Activated CD8-positive, alpha-beta memory T cell treated with anti-CD3 and anti-CD28 coated beads for 1 hour (primary cell): Measurements from ENCODE around the gene ZNRF2.

Experiments used
- DNase-seq, 2 donors: peaks; one replicate each; pipeline ENCODE4 v3.0.0-alpha.2; 2020; ENCODE audit warnings: low read depth in 1 of 2; ENCODE audit errors: extremely low read depth in 1 of 2

ZNRF2 gene

DNA sequence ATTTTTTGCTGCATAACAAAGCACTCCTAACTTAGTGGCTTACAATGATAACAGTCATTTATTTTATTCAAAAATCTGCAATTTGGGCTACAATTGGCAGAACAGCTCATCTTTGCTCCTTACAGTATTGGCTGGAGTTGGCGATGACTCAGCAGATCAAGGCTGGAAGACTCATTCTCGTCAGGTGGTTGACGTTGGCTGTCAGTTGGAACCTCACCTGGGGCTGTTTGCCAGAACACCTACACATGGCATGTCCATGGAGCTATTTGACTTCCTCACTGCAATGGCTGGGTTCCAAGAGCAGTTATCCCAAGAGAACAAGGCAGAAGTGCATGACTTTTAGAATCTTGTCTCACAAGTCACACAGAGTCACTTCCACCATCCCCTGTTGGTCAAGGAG lies 119.1 kb downstream of the ZNRF2 start:
- no peak for DNase-seq

DNA sequence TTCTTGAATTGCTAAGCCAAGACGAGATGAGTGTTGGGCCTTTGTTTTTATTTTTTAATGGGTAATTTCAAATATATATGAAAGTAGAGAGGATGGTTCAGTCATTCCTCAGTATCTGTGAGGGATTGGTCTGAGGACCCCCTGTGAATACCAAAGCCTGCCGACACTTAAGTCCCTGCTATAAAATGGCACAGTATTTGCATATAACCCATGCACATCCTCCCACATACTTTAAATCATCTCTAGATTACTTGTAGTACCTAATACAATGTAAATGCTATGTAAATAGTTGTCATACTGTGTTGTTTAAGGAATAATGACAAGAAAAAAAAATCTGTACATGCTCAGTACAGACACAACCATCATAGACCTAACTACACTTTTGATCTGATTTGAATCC lies 120.8 kb downstream of the ZNRF2 start:
- no peak for DNase-seq

DNA sequence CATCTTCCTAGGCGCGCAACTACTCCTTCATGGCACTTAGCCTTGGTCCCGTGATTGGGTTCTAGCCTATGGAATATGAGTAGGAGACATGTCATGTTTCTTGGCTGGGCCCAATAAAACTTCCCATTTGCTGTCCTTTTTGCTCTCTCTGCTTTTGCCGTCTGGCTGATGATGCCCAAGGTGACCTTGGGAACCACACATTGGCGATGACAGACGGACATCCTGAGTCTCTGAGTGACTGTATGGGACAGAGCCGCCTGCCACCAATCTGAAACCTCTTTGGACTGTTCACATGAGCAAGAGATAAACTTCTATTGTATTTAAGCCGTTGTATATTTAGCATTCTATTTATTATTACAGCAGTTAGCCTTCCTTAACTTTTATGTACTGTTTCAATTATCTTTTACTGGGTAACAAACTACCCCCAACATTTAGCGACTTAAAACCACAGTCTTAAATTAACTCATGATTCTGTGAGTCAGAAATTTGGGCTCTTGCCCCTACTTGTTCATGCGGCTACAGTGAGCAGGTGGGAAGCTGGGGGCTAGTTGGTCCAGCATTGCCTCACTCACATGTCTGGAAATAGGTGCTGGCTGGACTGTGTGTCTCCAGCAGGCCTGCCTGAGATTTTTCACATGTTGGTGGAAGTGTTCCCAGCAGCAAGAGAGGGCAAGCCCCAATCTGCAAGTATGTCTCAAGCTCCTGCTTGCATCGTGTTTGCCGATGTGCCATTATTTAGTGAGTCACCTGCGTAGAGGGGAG lies 122.4 kb downstream of the ZNRF2 start:
- DNase-seq, result no peak

DNA sequence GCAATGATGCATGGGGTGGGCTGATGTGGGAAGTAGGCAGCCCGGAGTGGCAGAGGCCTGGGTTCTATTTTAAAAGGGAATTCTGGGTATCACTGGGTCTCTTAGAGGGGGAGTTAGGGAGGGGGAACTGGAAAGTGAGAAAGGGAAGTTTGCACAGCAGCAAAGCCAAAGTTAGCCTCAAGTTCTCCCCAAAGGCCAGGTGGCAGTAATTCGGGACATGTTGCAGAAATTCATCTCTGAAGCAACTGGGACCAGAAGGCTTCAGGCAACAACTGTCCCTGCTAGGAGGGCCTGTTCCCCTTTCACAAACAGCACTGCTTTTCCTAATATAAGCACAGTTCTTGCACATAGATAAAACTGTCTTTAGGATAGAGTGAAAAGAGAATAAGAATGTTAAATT lies 126.8 kb downstream of the ZNRF2 start:
- no peak for DNase-seq

DNA sequence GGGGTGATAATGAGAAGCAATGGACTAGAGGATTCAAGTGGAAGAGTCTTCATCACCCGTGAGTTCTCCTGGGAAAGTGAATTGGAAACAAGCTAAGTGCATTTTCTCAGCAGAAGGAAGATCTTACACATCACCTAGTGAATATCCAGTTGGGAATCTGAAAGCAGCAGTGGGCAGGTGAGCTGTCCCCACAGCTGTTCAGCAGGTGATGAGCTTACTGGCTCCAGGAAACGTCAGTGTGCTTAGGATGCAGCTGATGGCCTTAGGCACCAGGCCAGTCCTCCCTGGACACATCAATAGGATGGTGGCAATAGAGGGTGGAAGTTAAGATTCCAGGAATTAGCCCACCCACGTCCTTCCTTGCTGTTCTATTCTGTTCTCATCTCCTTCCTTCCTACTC lies 127.5 kb downstream of the ZNRF2 start:
- no peak for DNase-seq

DNA sequence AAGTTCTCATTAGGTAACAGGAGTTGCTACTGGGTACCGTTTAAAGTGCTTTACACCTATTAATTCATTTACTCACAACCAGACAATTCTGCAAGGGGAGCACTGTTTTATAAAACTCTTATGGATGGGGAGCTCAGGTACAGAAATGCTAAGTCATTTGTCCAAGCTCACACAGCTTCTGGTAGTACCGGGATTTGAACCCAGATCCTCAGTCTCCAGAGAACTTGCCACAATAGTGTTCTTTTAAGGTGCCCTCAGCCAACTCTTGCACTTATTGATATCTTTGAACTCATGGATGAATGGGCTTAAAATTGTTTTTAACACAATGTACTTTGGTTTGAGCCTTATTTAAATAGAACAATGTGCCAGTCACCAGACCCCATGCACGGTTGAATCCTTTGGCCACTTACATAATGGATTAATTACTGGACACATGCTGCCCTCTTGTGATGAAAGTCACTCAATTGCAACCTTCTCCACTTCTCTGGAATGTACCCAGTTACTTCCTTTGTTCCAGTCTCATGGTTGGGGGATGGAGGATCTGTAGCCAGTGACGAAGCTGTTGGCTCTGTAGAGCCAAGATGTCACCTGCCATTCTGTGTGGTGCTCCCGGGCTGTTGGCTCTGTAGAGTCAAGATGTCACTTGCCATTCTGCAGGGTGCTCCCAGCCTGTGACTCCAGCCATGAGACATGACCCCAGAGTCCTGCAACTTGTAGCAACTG lies 128.5 kb downstream of the ZNRF2 start:
- DNase-seq, result no peak

DNA sequence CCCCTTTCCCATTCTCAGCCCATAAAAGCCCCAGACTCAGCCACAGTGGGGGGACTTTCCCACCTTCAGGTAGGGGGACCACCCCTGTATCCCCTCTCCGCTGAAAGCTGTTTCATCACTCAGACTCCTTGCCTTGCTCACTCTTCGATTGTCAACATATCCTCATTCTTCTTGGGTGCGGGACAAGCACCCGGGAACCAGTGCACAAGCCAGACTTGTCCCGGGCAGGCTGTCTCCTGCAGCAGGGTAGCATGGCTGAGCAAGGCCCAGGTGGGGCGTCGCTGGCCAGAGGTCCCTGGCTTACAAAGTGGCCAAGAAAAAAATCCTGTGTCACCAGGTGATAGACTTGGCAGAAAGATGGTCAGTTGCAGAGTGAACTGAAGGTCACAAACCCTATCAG lies 129.5 kb downstream of the ZNRF2 start:
- DNase-seq, result no peak
